Loucy (cell line): ENCODE data around the gene ZNF205.
"Not testable (repeated sequence)": the region's sequence is repeated elsewhere in the genome, so short reads cannot be mapped to it uniquely, and the experiment has no call there.

Source experiments
- CTCF ChIP-seq: fragments of 200-600 bp; sonication (generic); conservative IDR thresholded peaks from 2 replicates; pipeline ENCODE4 v1.5.1; 2014; ENCODE audit warnings: mild to moderate bottlenecking, antibody characterized with exemption, low read length
- EZH2phosphoT487 ChIP-seq: fragments of 200-600 bp; IDR thresholded peaks from 2 replicates; pipeline ENCODE4 v1.6.1; 2018; ENCODE audit warnings: antibody characterized with exemption, mild to moderate bottlenecking, moderate library complexity, borderline replicate concordance

GRCh38 chr16:3083408-3083807 lies 29.0 kb upstream of the ZNF205 start:
- not testable (repeated sequence) for TF ChIP-seq CTCF, EZH2phosphoT487
